ENCODE data around the gene C19orf25.

C19orf25 gene

GRCh38 chr19:1432507-1432887 is 46.5 kb downstream of the C19orf25 start:
- no peak for DNase-seq (ENCODE audit: low spot score)

GRCh38 chr19:1431759-1432506 is 47.1 kb downstream of the C19orf25 start:
- no peak for DNase-seq (ENCODE audit: low spot score)

- DNase-seq (ENCODE audit: low spot score): no peak
Measured at GRCh38 chr19:1430246-1430645, 48.8 kb downstream of the C19orf25 start.

DNA sequence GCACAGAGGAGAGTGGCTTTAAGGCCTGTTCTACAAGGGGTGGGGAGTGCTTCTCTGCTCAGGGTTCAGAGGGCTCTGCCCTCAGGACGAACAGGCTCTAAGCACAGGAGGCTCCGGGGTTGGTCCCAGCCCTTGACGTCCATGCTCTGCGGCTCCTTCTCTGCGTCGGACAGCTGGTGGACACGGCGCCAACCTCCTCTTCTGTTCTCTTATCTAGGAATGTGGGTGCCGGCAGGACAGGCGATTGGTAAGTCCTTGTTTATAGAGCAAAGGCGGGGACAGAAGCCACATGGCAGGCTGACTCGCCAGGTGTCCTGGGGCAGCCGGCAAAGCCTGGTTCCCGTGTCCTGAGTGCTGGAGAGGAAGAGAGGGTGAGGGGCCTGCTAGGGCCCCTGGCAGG is 49.3 kb downstream of the C19orf25 start:
- DNase-seq (ENCODE audit: low spot score): no peak

- no peak for DNase-seq (ENCODE audit: low spot score)
Measured at GRCh38 chr19:1428738-1429391, 50.1 kb downstream of the C19orf25 start.

DNA sequence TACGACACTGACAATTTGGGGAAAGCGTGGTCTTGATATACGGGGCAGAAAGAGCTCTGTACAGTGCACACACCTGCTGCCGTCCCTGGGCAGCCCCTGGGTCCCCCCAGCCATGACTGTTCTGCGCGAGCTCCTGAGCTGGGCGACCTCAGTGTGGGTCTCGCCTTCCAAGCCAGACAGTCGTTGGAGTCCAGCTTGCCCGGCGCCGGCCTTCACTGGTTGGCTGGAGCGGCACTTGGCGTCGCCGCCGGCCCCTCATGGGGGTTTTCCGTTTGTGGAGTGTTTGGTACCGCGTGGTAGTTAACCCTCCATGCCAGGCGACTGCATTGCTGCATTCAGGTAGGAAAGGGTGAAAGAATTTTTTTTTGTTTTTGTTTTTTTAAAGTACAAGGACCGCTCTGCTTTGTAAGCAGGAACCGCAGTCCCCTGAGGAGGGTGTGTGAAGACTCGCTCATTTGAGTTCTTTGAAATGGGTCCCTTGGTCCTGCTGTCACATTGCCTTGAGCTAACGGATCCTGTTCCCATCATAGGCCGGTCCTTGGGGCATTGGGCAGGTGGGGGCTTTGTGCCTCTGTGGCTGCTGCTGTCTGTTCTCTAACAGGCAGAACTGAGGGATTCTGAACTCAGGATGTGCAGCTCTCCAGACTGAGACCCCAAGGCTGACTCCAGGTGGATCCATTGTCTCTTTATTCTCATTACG is 51.6 kb downstream of the C19orf25 start:
- DNase-seq (ENCODE audit: low spot score): no peak

- DNase-seq (ENCODE audit: low spot score): no peak
Measured at GRCh38 chr19:1426736-1427135, 52.3 kb downstream of the C19orf25 start.

DNA sequence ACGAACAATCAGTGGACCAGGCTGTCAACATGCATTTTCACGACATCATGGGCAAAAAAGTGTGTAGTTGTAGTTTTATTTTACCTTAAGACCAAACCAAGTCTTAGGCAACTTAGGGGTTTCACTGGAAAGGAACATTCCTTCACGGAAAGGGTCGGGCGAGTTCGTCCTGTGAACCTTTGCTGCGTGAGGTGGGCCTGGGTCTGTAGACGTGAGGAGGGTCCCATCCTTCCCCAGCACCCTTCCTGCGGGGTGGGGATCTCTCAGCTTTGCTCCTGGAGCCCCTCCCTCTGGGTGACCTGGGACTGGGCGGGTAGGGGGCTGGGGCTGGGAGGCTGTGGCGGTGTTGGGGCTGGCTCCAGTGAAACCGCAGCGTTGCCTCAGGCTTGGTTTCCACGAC is 53.1 kb downstream of the C19orf25 start:
- DNase-seq (ENCODE audit: low spot score): no peak

DNA sequence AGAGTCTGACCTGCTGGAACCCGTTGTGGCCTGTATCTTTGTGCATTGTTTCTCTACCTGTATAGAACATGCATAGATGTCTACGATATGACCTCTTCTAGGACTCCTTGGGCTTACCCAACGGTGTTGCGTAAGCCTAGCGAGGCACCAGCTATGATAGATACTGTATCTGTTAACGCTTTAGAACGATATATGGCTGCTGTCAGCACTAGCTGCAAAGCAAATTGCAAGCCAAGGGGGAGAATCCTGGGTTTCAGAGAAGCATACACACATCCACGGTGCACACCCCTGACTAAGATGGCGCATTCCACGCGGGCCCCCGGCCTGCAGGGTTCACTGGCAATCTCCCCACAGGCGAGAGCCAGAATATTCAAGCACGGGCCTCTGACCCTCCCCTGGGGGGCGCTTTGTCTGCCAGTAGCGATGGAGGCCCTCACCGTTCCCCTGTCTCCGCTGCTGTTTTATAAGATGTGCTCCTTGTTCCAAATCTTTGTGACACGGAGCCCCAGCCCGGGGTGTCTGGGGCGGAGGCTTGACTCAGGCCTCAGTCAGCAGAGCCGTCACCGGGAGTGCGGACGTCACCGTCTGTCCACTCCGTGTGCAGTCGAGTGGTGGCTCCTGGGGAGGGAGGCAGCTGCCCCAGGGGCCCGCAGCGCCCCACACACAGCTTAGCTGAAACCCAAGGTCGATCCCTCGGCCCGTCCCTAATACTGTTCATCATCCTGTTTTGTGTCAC is 53.7 kb downstream of the C19orf25 start:
- DNase-seq (ENCODE audit: low spot score): no peak

DNA sequence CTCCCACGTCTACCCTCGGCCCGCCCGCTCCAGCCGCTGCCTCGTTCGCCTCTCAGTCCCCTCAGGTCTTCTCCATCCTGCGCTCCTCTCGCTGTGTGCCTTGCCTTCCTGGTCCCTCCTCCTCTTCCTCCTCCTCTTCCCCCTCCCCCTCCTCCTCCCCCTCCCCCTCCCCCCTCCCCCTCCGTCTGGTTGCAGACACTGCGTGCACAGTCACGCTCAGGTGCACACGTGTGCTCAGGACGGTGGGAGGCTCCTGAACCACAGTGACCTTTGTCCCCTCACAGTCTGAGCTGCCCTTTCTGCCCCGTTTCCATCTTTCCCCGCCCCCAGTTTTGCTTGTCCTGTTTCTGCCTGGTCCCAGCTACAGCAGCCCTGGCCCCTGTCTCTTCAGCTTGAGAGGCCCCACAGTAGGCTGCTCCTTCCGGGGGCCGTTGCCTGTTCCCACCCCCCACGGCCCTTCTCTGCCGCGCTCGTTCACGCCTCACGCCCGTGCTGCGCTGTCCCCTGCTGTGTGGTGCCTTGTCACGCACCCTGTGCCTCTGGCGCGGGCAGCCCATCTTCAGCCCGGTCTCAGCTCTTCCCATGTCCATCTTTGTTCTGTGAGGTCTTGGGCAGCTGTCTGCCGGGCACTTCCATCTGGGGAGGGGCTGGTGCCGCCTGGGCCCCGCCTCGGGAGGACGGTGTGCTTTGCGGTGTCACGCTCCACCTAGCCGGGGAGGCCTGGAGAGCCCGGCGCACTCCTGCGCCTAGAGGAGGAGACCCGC is 54.6 kb downstream of the C19orf25 start:
- no peak for DNase-seq (ENCODE audit: low spot score)

DNA sequence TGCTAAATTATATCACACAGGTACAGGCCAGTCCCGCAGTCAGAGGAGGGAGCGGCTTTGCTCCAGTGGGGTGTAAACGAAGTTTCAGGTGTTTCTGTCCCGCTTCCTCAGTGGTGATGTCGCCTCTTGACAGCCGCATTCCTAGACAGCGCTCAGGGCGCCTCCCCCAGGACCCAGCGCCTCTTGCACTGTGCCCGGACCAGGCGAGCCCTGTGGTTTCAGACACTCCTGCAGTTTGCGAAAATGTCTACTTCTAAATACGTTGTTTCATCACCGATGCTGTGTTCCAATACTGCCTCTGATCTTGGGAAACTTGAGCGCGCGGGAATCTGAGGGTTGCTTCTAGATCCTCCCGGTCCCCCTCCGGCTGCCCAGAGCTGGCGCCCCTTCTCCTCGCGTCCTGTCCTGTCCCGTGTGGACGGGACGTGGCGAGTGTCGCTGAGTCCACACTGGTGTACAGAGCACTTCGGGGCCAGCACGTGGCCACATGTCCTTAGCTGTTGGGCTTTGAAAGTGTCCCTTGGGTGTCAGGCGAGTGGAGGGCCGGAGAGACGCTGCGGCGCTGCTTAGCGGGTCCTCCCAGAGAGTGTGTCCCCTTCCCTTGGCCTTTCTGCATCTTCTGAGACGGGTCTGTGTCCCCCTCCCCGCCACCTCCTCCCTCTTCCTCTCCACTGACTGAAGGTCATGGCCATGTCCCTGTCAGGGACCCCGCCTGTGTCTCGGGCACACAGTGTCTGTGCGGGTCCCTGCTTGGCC is 55.4 kb downstream of the C19orf25 start:
- DNase-seq (ENCODE audit: low spot score): no peak
